Measurements from ENCODE around the gene MRPS5.

Gene MRPS5

GRCh38 chr2:95068256-95068655 lies 53.4 kb downstream of the MRPS5 start:
- no peaks in the 10 kb centered on the region for H3K9me2 ChIP-seq (replicated peaks; ENCODE audit: low read depth, low read length)
- H3K4me3 ChIP-seq (ENCODE audit: low read length, poor library complexity, severe bottlenecking): no peak overlapping the region
- TF ChIP-seq EZH2phosphoT487 (IDR thresholded peaks at IDR 0.05; ENCODE audit: borderline replicate concordance): no peak
- no peak for TF ChIP-seq CTCF (conservative IDR thresholded peaks at IDR 0.05; ENCODE audit: low read length)
- H3K79me2 ChIP-seq (ENCODE audit: insufficient read depth, low read length): no peaks in the 10 kb centered on the region
- no peak overlapping the region for H2AFZ ChIP-seq (ENCODE audit: low read length)
- H3K4me2 ChIP-seq (ENCODE audit: low read depth, low read length, poor library complexity, severe bottlenecking): no peak overlapping the region
- no peak overlapping the region for H3K9ac ChIP-seq (ENCODE audit: low read depth, low read length, poor library complexity, severe bottlenecking)
- no peaks in the 10 kb centered on the region for H4K20me1 ChIP-seq (ENCODE audit: insufficient read depth, low read length, poor library complexity, severe bottlenecking)
- H3K9me3 ChIP-seq (ENCODE audit: insufficient read depth, low read depth, low read length): no peaks in the 10 kb centered on the region
- no peaks in the 10 kb centered on the region for H3K4me1 ChIP-seq (ENCODE audit: insufficient read depth, low read length, poor library complexity, severe bottlenecking)
- H3K36me3 ChIP-seq (ENCODE audit: insufficient read depth, low read length): no peaks in the 10 kb centered on the region
- no peaks in the 10 kb centered on the region for H3F3A ChIP-seq (ENCODE audit: low read depth)
- H3K27me3 ChIP-seq (ENCODE audit: insufficient read depth, low read length, poor library complexity, severe bottlenecking): no peaks in the 10 kb centered on the region

- Histone ChIP-seq H3K79me2 (ENCODE audit: insufficient read depth, low read length) (no peaks in the 10 kb centered on the region), H3K4me2 (ENCODE audit: low read depth, low read length, poor library complexity, severe bottlenecking) (no peak overlapping the region), H3K9ac (ENCODE audit: low read depth, low read length, poor library complexity, severe bottlenecking) (no peak overlapping the region), H3K9me3 (ENCODE audit: insufficient read depth, low read depth, low read length) (no peaks in the 10 kb centered on the region), H3K9me2 (replicated peaks; ENCODE audit: low read depth, low read length) (no peaks in the 10 kb centered on the region), H2AFZ (ENCODE audit: low read length) (no peak overlapping the region; the same call in 1 of the 2 replicates), H3K27me3 (ENCODE audit: insufficient read depth, low read length, poor library complexity, severe bottlenecking) (no peaks in the 10 kb centered on the region), H4K20me1 (ENCODE audit: insufficient read depth, low read length, poor library complexity, severe bottlenecking) (no peaks in the 10 kb centered on the region), H3K36me3 (ENCODE audit: insufficient read depth, low read length) (no peaks in the 10 kb centered on the region), H3F3A (ENCODE audit: low read depth) (no peaks in the 10 kb centered on the region), H3K4me3 (ENCODE audit: low read length, poor library complexity, severe bottlenecking) (no peak overlapping the region), H3K4me1 (ENCODE audit: insufficient read depth, low read length, poor library complexity, severe bottlenecking) (no peaks in the 10 kb centered on the region)
- TF ChIP-seq EZH2phosphoT487 (IDR thresholded peaks at IDR 0.05; ENCODE audit: borderline replicate concordance): no peak
- TF ChIP-seq CTCF (conservative IDR thresholded peaks at IDR 0.05; ENCODE audit: low read length): no peak
Measured at GRCh38 chr2:95063086-95063958, 58.3 kb downstream of the MRPS5 start.

GRCh38 chr2:95062242-95063085 lies 59.1 kb downstream of the MRPS5 start:
- H3K9me2 ChIP-seq (replicated peaks; ENCODE audit: low read depth, low read length): no peaks in the 10 kb centered on the region
- H3K4me1 ChIP-seq (ENCODE audit: insufficient read depth, low read length, poor library complexity, severe bottlenecking): no peaks in the 10 kb centered on the region
- TF ChIP-seq EZH2phosphoT487 (IDR thresholded peaks at IDR 0.05; ENCODE audit: borderline replicate concordance) (no peak), CTCF (conservative IDR thresholded peaks at IDR 0.05; ENCODE audit: low read length) (no peak)
- H3K4me3 ChIP-seq (ENCODE audit: low read length, poor library complexity, severe bottlenecking): no peak overlapping the region
- no peak overlapping the region for H3K4me2 ChIP-seq (ENCODE audit: low read depth, low read length, poor library complexity, severe bottlenecking)
- H3K9ac ChIP-seq (ENCODE audit: low read depth, low read length, poor library complexity, severe bottlenecking): no peak overlapping the region
- no peak overlapping the region; the same call in 1 of the 2 replicates for H2AFZ ChIP-seq (ENCODE audit: low read length)
- no peaks in the 10 kb centered on the region for H3K36me3 ChIP-seq (ENCODE audit: insufficient read depth, low read length)
- no peaks in the 10 kb centered on the region for H3K79me2 ChIP-seq (ENCODE audit: insufficient read depth, low read length)
- no peaks in the 10 kb centered on the region for H3K27me3 ChIP-seq (ENCODE audit: insufficient read depth, low read length, poor library complexity, severe bottlenecking)
- H3K9me3 ChIP-seq (ENCODE audit: insufficient read depth, low read depth, low read length): no peaks in the 10 kb centered on the region
- H3F3A ChIP-seq (ENCODE audit: low read depth): no peaks in the 10 kb centered on the region
- no peaks in the 10 kb centered on the region for H4K20me1 ChIP-seq (ENCODE audit: insufficient read depth, low read length, poor library complexity, severe bottlenecking)
